AG04450 (cell line): ENCODE data around the gene PSIP1. TPM values are rescaled to one million over a fixed set of nuclear protein-coding genes. Genes with fewer than 3 reads are reported as not detected.
"Not testable (repeated sequence)": the region's sequence is repeated elsewhere in the genome, so short reads cannot be mapped to it uniquely, and the experiment has no call there.

Experiments used
- CTCF ChIA-PET: fragments of 300-600, 350-600 bp; formaldehyde crosslinking; extraction: SDS; loops from one replicate; lab custom pipeline; 2022; ENCODE audit warnings: antibody characterized with exemption, inconsistent platforms; lab: Charles Lee
- POLR2A ChIA-PET: fragments of 350-600 bp; formaldehyde crosslinking; extraction: SDS; loops from one replicate; lab custom pipeline; 2021; ENCODE audit warnings: antibody characterized with exemption, inconsistent platforms; lab: Yijun Ruan, JAX
- DNase-seq: peaks from one replicate; pipeline ENCODE4 v3.0.0-alpha.2; 2011; ENCODE audit warnings: low read depth, low spot score
- H3K27ac ChIP-seq: one replicate; pipeline ENCODE4 v1.5.1; 2012; ENCODE audit warnings: low read depth, low read length, control low read depth
- H3K27me3 ChIP-seq: one replicate; pipeline ENCODE4 v1.6.0; 2012; ENCODE audit warnings: low read length; ENCODE audit not compliant: control insufficient read depth, insufficient read depth
- H3K4me3 ChIP-seq: 2 replicates; pipeline ENCODE4 v1.5.1; 2011; ENCODE audit warnings: mild to moderate bottlenecking, low read depth, low read length, control low read depth
- H3K9me3 ChIP-seq: 2 replicates; pipeline ENCODE4 v1.5.1; 2012; ENCODE audit warnings: low read length; ENCODE audit not compliant: control insufficient read depth, insufficient read depth
- CTCF ChIP-seq: IDR thresholded peaks from 2 replicates; pipeline ENCODE4 v1.5.1; 2011; ENCODE audit warnings: low read depth, low read length, control low read depth, inconsistent platforms
- polyA plus RNA-seq: library from polyadenylated mRNA; depleted of rRNA; stranded (reverse); fragments of >200 nt; gene quantifications from 2 replicates; pipeline ENCODE4 v1.2.3, GENCODE V29; 2011

The PSIP1 gene
- polyA plus RNA-seq, 1 experiment = 57.3 TPM

GRCh38 chr9:15438891-15439290 lies 71.9 kb downstream of the PSIP1 start:
- ChIA-PET POLR2A (no interaction called here), CTCF (no interaction called here)
- DNase-seq = no peak
- TF ChIP-seq CTCF = no peak
- Histone ChIP-seq H3K27ac (no peak overlapping the region), H3K9me3 (peaks cover 4% of the 10 kb centered on the region; the same call in 1 of the 2 replicates), H3K27me3 (no peaks in the 10 kb centered on the region), H3K4me3 (no peak overlapping the region)

- H3K4me3 ChIP-seq = no peak overlapping the region
- no peaks in the 10 kb centered on the region for H3K9me3 ChIP-seq
- POLR2A ChIA-PET = no interaction called here
- no peak for DNase-seq
- H3K27ac ChIP-seq = no peak overlapping the region
- TF ChIP-seq CTCF = no peak
- CTCF ChIA-PET = no interaction called here
- no peaks in the 10 kb centered on the region for H3K27me3 ChIP-seq
Observed at GRCh38 chr9:15433661-15434060, 77.1 kb downstream of the PSIP1 start.

GRCh38 chr9:15433191-15433590 lies 77.6 kb downstream of the PSIP1 start:
- CTCF ChIA-PET = interaction anchor here (0.5 kb wide), 1 partner anchor 20 kb away, joined by 3 read pairs; no protein-coding TSS in a partner anchor
- no peak for TF ChIP-seq CTCF
- POLR2A ChIA-PET = no interaction called here

GRCh38 chr9:15430920-15431844 lies 79.6 kb downstream of the PSIP1 start:
- Histone ChIP-seq H3K27ac (no peak overlapping the region), H3K27me3 (no peaks in the 10 kb centered on the region), H3K9me3 (no peaks in the 10 kb centered on the region), H3K4me3 (no peak overlapping the region)
- ChIA-PET POLR2A (no interaction called here), CTCF (interaction anchor here (0.6 kb wide), 1 partner anchor 16 kb away, joined by 5 read pairs; no protein-coding TSS in a partner anchor)
- DNase-seq = no peak
- TF ChIP-seq CTCF = no peak

More at GRCh38 chr9:15433191-15433590, 77.6 kb downstream of the PSIP1 start:
- no peaks in the 10 kb centered on the region for H3K9me3 ChIP-seq
- no peak overlapping the region for H3K27ac ChIP-seq
- DNase-seq = no peak
- H3K4me3 ChIP-seq = no peak overlapping the region
- H3K27me3 ChIP-seq = no peaks in the 10 kb centered on the region

GRCh38 chr9:15427702-15428101 lies 83.1 kb downstream of the PSIP1 start:
- CTCF ChIA-PET = interaction anchor here (0.6 to 0.9 kb wide), 3 partner anchors 52 to 216 kb away, joined by 3 to 8 read pairs (median 3); no protein-coding TSS in a partner anchor
- DNase-seq = not testable (repeated sequence)

More at GRCh38 chr9:15427702-15428101, 83.1 kb downstream of the PSIP1 start:
- H3K27ac ChIP-seq, H3K4me3 ChIP-seq, H3K27me3 ChIP-seq, H3K9me3 ChIP-seq: not testable (repeated sequence)
- POLR2A ChIA-PET = interaction anchor here (0.6 kb wide), 1 partner anchor 205 kb away, joined by 3 read pairs; no protein-coding TSS in a partner anchor
